H9 (cell line): ENCODE data around the gene SPOCD1. TPM values are rescaled to one million over a fixed set of nuclear protein-coding genes. Genes with fewer than 3 reads are reported as not detected.

Experiments
- DNase-seq: peaks from one replicate; pipeline ENCODE4 v3.0.0-alpha.2; 2017
- H2AFZ ChIP-seq: one replicate; pipeline ENCODE4 v1.6.1; 2013; ENCODE audit warnings: mild to moderate bottlenecking, low read length, control low read depth, moderate library complexity
- H2AK5ac ChIP-seq: 2 replicates; pipeline ENCODE4 v1.6.1; 2013; ENCODE audit warnings: low read length, control low read depth, mixed read lengths; ENCODE audit not compliant: insufficient read length
- H2BK120ac ChIP-seq: one replicate; pipeline ENCODE4 v1.6.1; 2013; ENCODE audit warnings: low read depth, mild to moderate bottlenecking, low read length, control low read depth, inconsistent platforms; ENCODE audit not compliant: poor library complexity, severe bottlenecking
- H2BK12ac ChIP-seq: 2 replicates; pipeline ENCODE4 v1.6.1; 2013; ENCODE audit warnings: low read length, control low read depth, mixed read lengths, low read depth; ENCODE audit not compliant: insufficient read length
- H2BK15ac ChIP-seq: 2 replicates; pipeline ENCODE4 v1.6.1; 2013; ENCODE audit warnings: low read depth, low read length, control low read depth
- H2BK20ac ChIP-seq: one replicate; pipeline ENCODE4 v1.6.1; 2013; ENCODE audit warnings: low read depth, mild to moderate bottlenecking, low read length, control low read depth, inconsistent platforms; ENCODE audit not compliant: poor library complexity, severe bottlenecking
- H2BK5ac ChIP-seq: 2 replicates; pipeline ENCODE4 v1.6.1; 2013; ENCODE audit warnings: low read length, control low read depth, mixed read lengths; ENCODE audit not compliant: insufficient read length
- H3K14ac ChIP-seq: 2 replicates; pipeline ENCODE4 v1.6.1; 2013; ENCODE audit warnings: low read length, control low read depth; ENCODE audit not compliant: insufficient read depth
- H3K18ac ChIP-seq: 2 replicates; pipeline ENCODE4 v1.6.1; 2013; ENCODE audit warnings: low read depth, mild to moderate bottlenecking, mixed read lengths, low read length, control low read depth; ENCODE audit not compliant: insufficient read length
- H3K23ac ChIP-seq: 2 replicates; pipeline ENCODE4 v1.6.1; 2013; ENCODE audit warnings: low read length, control low read depth, mixed read lengths, low read depth; ENCODE audit not compliant: insufficient read length
- H3K23me2 ChIP-seq: 2 replicates; pipeline ENCODE4 v1.6.1; 2013; ENCODE audit warnings: low read depth, mild to moderate bottlenecking, mixed read lengths, low read length, control low read depth; ENCODE audit not compliant: insufficient read length, poor library complexity, severe bottlenecking
- H3K27ac ChIP-seq: 2 replicates; pipeline ENCODE4 v1.5.1; 2013; ENCODE audit warnings: low read length, control low read depth, mixed read lengths, low read depth; ENCODE audit not compliant: insufficient read length
- H3K27me3 ChIP-seq: 2 replicates; pipeline ENCODE4 v1.6.1; 2013; ENCODE audit warnings: low read length, control low read depth, inconsistent platforms; ENCODE audit not compliant: insufficient read depth
- H3K4ac ChIP-seq: 2 replicates; pipeline ENCODE4 v1.6.1; 2013; ENCODE audit warnings: low read depth, mild to moderate bottlenecking, control low read depth, inconsistent platforms, low read length, moderate library complexity
- H3K4me1 ChIP-seq: 2 replicates; pipeline ENCODE4 v1.6.1; 2013; ENCODE audit warnings: low read length, control low read depth, inconsistent platforms; ENCODE audit not compliant: insufficient read depth
- H3K4me2 ChIP-seq: 2 replicates; pipeline ENCODE4 v1.6.1; 2013; ENCODE audit warnings: low read length, control low read depth, mixed read lengths; ENCODE audit not compliant: insufficient read length, insufficient read depth
- H3K56ac ChIP-seq: 2 replicates; pipeline ENCODE4 v1.6.1; 2013; ENCODE audit warnings: low read depth, mild to moderate bottlenecking, mixed read lengths, low read length, control low read depth; ENCODE audit not compliant: insufficient read length
- H3K79me1 ChIP-seq: 2 replicates; pipeline ENCODE4 v1.6.1; 2013; ENCODE audit warnings: low read depth, mild to moderate bottlenecking, moderate library complexity, low read length, control low read depth, inconsistent platforms; ENCODE audit not compliant: insufficient read depth, poor library complexity, severe bottlenecking
- H3K79me2 ChIP-seq: 2 replicates; pipeline ENCODE4 v1.6.1; 2013; ENCODE audit warnings: low read length, control low read depth, inconsistent platforms; ENCODE audit not compliant: insufficient read depth
- H3K9ac ChIP-seq: 2 replicates; pipeline ENCODE4 v1.6.1; 2013; ENCODE audit warnings: low read length, control low read depth, mixed read lengths; ENCODE audit not compliant: insufficient read length; ENCODE audit errors: extremely low read depth
- H3K9me3 ChIP-seq: one replicate; pipeline ENCODE4 v1.6.1; 2013; ENCODE audit warnings: low read depth, low read length, inconsistent platforms; ENCODE audit not compliant: control insufficient read depth
- H3T11ph ChIP-seq: one replicate; pipeline ENCODE4 v1.6.1; 2013; ENCODE audit warnings: mild to moderate bottlenecking, low read length, control low read depth, inconsistent platforms
- H4K20me1 ChIP-seq: one replicate; pipeline ENCODE4 v1.6.1; 2013; ENCODE audit not compliant: control insufficient read depth, insufficient read length, insufficient read depth
- H4K5ac ChIP-seq: 2 replicates; pipeline ENCODE4 v1.6.1; 2013; ENCODE audit warnings: low read depth, mild to moderate bottlenecking, mixed read lengths, low read length, control low read depth; ENCODE audit not compliant: insufficient read length
- H4K8ac ChIP-seq: replicated peaks from 2 replicates; pipeline ENCODE4 v1.6.1; 2013; ENCODE audit warnings: low read length, control low read depth, mixed read lengths, low read depth; ENCODE audit not compliant: insufficient read length
- H4K91ac ChIP-seq: 2 replicates; pipeline ENCODE4 v1.6.1; 2013; ENCODE audit warnings: low read depth, mild to moderate bottlenecking, moderate library complexity, mixed read lengths, low read length, control low read depth; ENCODE audit not compliant: insufficient read length
- H3K27ac Mint-ChIP-seq, 3 experiments: 2 replicates in 2 of 3; 3 replicates in 1 of 3; pipeline ENCODE4 v1.8.0; 2020 to 2021; ENCODE audit warnings: mixed read lengths in 3 of 3, mild to moderate bottlenecking in 1 of 3, moderate library complexity in 1 of 3
- H3K27me3 Mint-ChIP-seq: 2 replicates; pipeline ENCODE4 v1.8.0; 2021; ENCODE audit warnings: low read depth, mild to moderate bottlenecking, moderate library complexity, mixed read lengths
- H3K36me3 Mint-ChIP-seq, 3 experiments: 2 replicates in 2 of 3; 3 replicates in 1 of 3; pipeline ENCODE4 v1.8.0; 2020 to 2021; ENCODE audit warnings: low read depth in 3 of 3, mixed read lengths in 3 of 3; ENCODE audit not compliant: insufficient read depth in 1 of 3
- H3K4me1 Mint-ChIP-seq, 2 experiments: 2 replicates each; pipeline ENCODE4 v1.8.0; 2020; ENCODE audit warnings: mixed read lengths in 2 of 2
- H3K4me3 Mint-ChIP-seq, 2 experiments: 2 replicates in 1 of 2; 3 replicates in 1 of 2; pipeline ENCODE4 v1.8.0; 2020 to 2021; ENCODE audit warnings: mild to moderate bottlenecking in 2 of 2, mixed read lengths in 2 of 2, moderate library complexity in 1 of 2
- H3K9me3 Mint-ChIP-seq, 2 experiments: 2 replicates in 1 of 2; 3 replicates in 1 of 2; pipeline ENCODE4 v1.8.0; 2020; ENCODE audit warnings: mild to moderate bottlenecking in 2 of 2, mixed read lengths in 2 of 2, moderate library complexity in 1 of 2
- CTCF ChIP-seq: fragments of 200-600 bp; sonication (generic); conservative IDR thresholded peaks from 3 replicates; pipeline ENCODE4 v1.8.0; 2021; ENCODE audit warnings: antibody characterized with exemption, mild to moderate bottlenecking
- WGBS: extraction: QIAGEN DNeasy Blood & Tissue Kit; methylation state at CpG from one replicate; pipeline ENCODE4 v1.1.7; 2013; ENCODE audit warnings: missing lambda C conversion rate, low lambda C conversion rate, mixed read lengths; ENCODE audit not compliant: insufficient read length; ENCODE audit errors: extremely low coverage; 5-methylcytosine and 5-hydroxymethylcytosine counted together
- total RNA-seq: library from RNA; stranded (reverse); gene quantifications from 2 replicates; pipeline ENCODE4 v1.2.1, GENCODE V29; 2021

The SPOCD1 gene
- total RNA-seq, 1 experiment from 2014 or later, result 1.5 TPM

- H3K23me2 ChIP-seq, result peaks cover 6% of the 10 kb centered on the region
- no peak overlapping the region for H3K56ac ChIP-seq
- no peaks in the 10 kb centered on the region for H4K20me1 ChIP-seq
- H3K79me2 ChIP-seq, result no peaks in the 10 kb centered on the region
- H3K23ac ChIP-seq, result no peak overlapping the region
- no peaks in the 10 kb centered on the region for H3K9me3 Mint-ChIP-seq
- no peak overlapping the region for H3K14ac ChIP-seq
- peaks cover 8 to 18% of the 10 kb centered on the region in 2 experiments for H3K4me1 Mint-ChIP-seq
- DNase-seq, result peak; percentile 96
- no CpG with 5 or more reads among the region's 26 CpGs for WGBS
- no peaks in the 10 kb centered on the region; the same call in 1 of the 2 replicates for H3K27me3 Mint-ChIP-seq
- no peak overlapping the region for H3K18ac ChIP-seq
- no peaks in the 10 kb centered on the region for H3K27me3 ChIP-seq
- peak; percentile 86 for TF ChIP-seq CTCF
- peak overlapping the region; percentile 88 for H3K4me2 ChIP-seq
- no peak overlapping the region for H2BK12ac ChIP-seq
- H3K4me1 ChIP-seq, result peaks cover 3% of the 10 kb centered on the region; the same call in 1 of the 2 replicates
- H4K8ac ChIP-seq, result no peak overlapping the region
- no peak overlapping the region for H4K91ac ChIP-seq
- no peak overlapping the region for H3K27ac ChIP-seq
- H2BK15ac ChIP-seq, result no peak overlapping the region
- no peak overlapping the region for H2BK5ac ChIP-seq
- H3K9ac ChIP-seq, result no peak overlapping the region
- H2AK5ac ChIP-seq, result no peak overlapping the region
- no peak overlapping the region for H2AFZ ChIP-seq
- H3K4ac ChIP-seq, result no peak overlapping the region
- no peak overlapping the region for H4K5ac ChIP-seq
- no peak overlapping the region; a peak in 1 of 7 replicates for H3K27ac Mint-ChIP-seq
- H3K36me3 Mint-ChIP-seq, result no peaks in the 10 kb centered on the region
- no peaks in the 10 kb centered on the region for H3K79me1 ChIP-seq
- peak overlapping the region; percentile 81 to 92 for H3K4me3 Mint-ChIP-seq
- no peak overlapping the region for H3T11ph ChIP-seq
- no peaks in the 10 kb centered on the region for H3K9me3 ChIP-seq
- H2BK120ac ChIP-seq, result no peak overlapping the region
- no peak overlapping the region for H2BK20ac ChIP-seq
These were observed 26.4 kb downstream of the SPOCD1 start for GRCh38 chr1:31789259-31790065.
